ENCODE measurements around the gene GID8. TPM values are rescaled to one million over a fixed set of nuclear protein-coding genes. Genes with fewer than 3 reads are reported as not detected.

GID8 gene
- total and polyA plus RNA-seq, 2 of the 13 experiments (the other 11 are each of a cell fraction or from before 2014, with no cell fraction given) = 39.6 to 59.8 TPM

- TF ChIP-seq THRA (CRISPR knock-in tag; IDR thresholded peaks at IDR 0.05; ENCODE audit: borderline replicate concordance) = peak; percentile 87
- TF ChIP-seq GLI4 (CRISPR knock-in tag; IDR thresholded peaks at IDR 0.05; ENCODE audit: borderline replicate concordance) = peak; percentile 85; the same call in 1 of the 2 replicates
- peak; percentile 73 for TF ChIP-seq ZNF160 (CRISPR knock-in tag; IDR thresholded peaks at IDR 0.05)
- peak; percentile 64; the same call in 1 of the 2 replicates for TF ChIP-seq ZNF556 (CRISPR knock-in tag; IDR thresholded peaks at IDR 0.05; ENCODE audit: borderline replicate concordance)
- TF ChIP-seq ZNF557 (CRISPR knock-in tag; IDR thresholded peaks at IDR 0.05) = peak; percentile 75; the same call in 1 of the 2 replicates
- TF ChIP-seq BRCA1 (CRISPR knock-in tag; IDR thresholded peaks at IDR 0.05) = peak; percentile 72; the same call in 1 of the 2 replicates
- peak; percentile 49; the same call in 1 of the 2 replicates for TF ChIP-seq ZNF335 (CRISPR knock-in tag; IDR thresholded peaks at IDR 0.05)
- TF ChIP-seq, protein P1, sequence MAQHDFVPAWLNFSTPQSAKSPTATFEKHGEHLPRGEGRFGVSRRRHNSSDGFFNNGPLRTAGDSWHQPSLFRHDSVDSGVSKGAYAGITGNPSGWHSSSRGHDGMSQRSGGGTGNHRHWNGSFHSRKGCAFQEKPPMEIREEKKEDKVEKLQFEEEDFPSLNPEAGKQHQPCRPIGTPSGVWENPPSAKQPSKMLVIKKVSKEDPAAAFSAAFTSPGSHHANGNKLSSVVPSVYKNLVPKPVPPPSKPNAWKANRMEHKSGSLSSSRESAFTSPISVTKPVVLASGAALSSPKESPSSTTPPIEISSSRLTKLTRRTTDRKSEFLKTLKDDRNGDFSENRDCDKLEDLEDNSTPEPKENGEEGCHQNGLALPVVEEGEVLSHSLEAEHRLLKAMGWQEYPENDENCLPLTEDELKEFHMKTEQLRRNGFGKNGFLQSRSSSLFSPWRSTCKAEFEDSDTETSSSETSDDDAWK (CRISPR knock-in tag; IDR thresholded peaks at IDR 0.05) = no peak
- TF ChIP-seq PLRG1 (conservative IDR thresholded peaks at IDR 0.05) = no peak
- peak; percentile 76 for TF ChIP-seq FOXO1 (CRISPR knock-in tag; IDR thresholded peaks at IDR 0.05)
- TF ChIP-seq ZNF710 (CRISPR knock-in tag; IDR thresholded peaks at IDR 0.05; ENCODE audit: borderline replicate concordance) = peak; percentile 75; the same call in 1 of the 2 replicates
- peak; percentile 56; the same call in 1 of the 2 replicates for TF ChIP-seq DPF2 (CRISPR knock-in tag; IDR thresholded peaks at IDR 0.05; ENCODE audit: borderline replicate concordance, low read depth)
- no peak for TF ChIP-seq THAP8 (CRISPR knock-in tag; IDR thresholded peaks at IDR 0.05; ENCODE audit: borderline replicate concordance)
- TF ChIP-seq TGIF2 (CRISPR knock-in tag; IDR thresholded peaks at IDR 0.05) = peak; percentile 83
- 0 out of 2 replicates have a peak, but pooled peaks have one; percentile 38 for TF ChIP-seq CEBPG (CRISPR knock-in tag; IDR thresholded peaks at IDR 0.05)
- peak; percentile 48; the same call in 1 of the 2 replicates for TF ChIP-seq ZNF644 (CRISPR knock-in tag; IDR thresholded peaks at IDR 0.05; ENCODE audit: low read depth)
- TF ChIP-seq AHDC1 (CRISPR knock-in tag; IDR thresholded peaks at IDR 0.05; ENCODE audit: borderline replicate concordance) = peak; percentile 63; the same call in 1 of the 2 replicates
- no peak for TF ChIP-seq MATR3 (CRISPR knock-in tag; IDR thresholded peaks at IDR 0.05)
- peak; percentile 72 for TF ChIP-seq ZNF619 (CRISPR knock-in tag; IDR thresholded peaks at IDR 0.05)
Observed at GRCh38 chr20:62952373-62952967, 14.5 kb downstream of the GID8 start, which contains the start of gene SLC17A9 (continued).
